NCI-H1694 (cell line): ENCODE data around the gene SH2D2A.
A peak's percentile ranks its signal among the peaks of the same experiment; 100 is the strongest.

Source experiments
- DNase-seq: peaks from one replicate; lab custom pipeline; 2025; lab: John Stamatoyannopoulos, UW

Gene SH2D2A

GRCh38 chr1:156847591-156848460 is 31.2 kb upstream of the SH2D2A start:
- no peak for DNase-seq

- DNase-seq = no peak
Measured at GRCh38 chr1:156846643-156847042, 30.0 kb upstream of the SH2D2A start.

DNA sequence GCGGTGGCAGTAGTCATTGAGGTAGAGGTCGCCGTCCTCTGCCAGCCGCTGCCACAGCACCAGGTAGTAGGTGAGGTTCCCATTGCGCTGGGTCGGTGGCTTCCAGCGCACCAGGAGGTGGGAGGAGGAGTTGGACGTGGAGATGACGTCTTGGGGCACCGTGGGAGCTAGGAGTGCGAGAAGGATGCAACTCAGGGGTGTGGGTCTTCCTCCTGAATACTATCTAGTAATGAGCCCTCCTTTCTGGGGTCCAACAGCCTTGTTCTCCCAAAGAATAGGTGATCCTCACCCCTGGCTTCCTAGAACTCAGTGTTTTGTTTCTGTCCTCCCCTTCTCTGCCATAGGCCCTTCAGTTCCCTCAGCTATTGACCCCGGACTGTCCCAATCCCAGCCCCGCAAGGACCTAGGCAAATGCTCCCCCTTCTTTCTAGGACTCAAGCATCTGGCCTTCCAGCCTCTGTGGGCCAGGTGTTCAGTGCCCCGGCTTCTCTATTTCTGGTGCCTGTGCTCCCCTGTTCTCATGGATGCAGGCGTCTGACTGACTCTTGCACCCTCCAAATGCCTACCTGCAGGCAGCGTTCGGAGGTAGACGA is 29.4 kb upstream of the SH2D2A start:
- DNase-seq = no peak

DNA sequence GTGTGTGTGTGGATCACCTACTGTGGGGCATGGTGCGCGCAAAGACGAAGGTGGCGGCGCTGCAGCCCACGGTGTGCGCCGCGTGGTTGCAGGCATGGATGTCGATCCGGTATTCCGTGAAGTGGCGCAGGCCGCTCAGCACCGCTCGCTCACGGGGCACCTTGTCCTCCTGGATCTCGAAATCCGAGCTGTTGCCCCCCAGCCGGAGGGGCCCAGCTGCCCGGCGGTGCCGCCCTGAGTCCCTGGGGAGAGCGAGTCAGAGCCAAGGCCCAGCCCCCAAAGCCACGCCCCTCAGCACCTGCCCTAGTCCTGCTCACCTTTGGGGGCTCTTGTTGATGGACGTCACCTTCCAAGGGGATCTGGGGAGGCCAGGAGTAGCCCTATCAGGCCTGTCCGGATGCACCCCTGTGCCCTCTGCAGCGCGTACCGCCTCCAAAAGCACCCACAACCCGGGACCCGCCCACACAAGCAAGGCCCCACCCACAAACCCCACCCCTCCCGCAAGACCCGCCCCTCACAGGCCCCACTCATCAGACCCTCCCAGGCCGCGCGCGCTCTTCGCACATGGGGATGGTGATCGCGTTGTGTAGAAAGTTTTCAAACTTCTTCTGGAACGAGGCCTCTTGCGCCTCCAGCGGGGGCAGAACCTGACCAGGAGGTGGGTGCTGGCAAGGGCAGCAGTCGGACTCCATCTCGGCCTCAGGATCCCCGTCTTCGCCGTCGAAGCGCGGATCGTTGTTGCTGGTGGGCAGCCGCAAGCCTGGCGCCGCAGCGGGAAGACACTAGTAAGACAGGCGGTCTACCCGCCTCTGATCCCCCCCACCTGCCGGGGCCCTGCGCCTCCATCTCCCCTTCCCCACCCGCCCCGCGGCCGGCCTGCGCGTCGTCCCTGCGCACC is 28.7 kb upstream of the SH2D2A start:
- no peak for DNase-seq

GRCh38 chr1:156844638-156845037 is 28.0 kb upstream of the SH2D2A start:
- DNase-seq = no peak

- no peak for DNase-seq
Measured at GRCh38 chr1:156844102-156844501, 27.5 kb upstream of the SH2D2A start.

GRCh38 chr1:156842618-156843300 is 26.1 kb upstream of the SH2D2A start:
- no peak for DNase-seq

DNA sequence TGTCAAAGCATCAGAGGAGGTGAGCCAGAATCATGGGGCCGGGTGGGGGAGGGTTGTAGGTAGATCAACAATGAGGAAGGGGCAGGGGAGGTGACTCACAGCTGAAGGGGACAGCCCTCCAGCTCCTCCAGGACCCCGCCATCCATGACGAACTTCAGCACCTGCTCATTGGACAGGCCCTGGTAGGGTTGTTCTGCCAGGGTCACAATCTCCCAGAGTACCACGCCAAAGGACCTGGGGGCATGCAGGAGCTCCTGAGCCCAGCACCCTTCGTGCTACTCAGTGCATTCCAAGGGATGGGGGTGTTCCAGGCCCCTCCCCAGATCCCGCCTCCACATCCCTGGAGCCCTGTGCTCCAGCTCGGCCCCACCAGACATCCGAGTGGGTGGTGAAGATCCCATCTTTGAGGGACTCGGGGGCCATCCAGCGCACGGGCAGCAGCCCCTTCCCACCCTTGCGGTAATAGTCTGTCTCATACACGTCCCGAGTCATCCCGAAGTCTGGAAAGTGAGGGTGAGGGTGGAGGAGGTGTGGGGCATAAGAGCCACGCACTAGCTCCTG is 24.7 kb upstream of the SH2D2A start:
- no peak for DNase-seq

DNA sequence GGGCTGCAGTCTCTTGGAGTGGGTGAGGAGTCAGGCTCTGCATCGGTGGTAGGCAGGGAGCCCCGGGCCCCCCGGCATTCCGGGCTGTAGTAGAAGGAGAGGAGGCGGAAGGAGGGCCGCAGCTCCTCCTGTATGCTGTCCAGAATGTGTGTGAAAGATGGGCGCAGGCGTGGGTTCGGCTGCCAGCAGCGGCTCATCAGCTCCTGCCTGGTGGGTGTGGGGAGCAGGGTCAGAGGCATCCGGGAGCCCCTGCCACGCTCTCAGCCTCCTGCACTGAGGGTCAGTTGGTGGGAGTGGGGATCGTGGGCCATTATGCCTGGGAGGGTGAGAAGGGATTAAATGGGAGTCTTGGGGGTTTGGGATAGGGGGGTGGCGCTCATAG is 24.2 kb upstream of the SH2D2A start:
- DNase-seq = no peak

- no peak for DNase-seq
Measured at GRCh38 chr1:156840186-156840897, 23.7 kb upstream of the SH2D2A start.

DNA sequence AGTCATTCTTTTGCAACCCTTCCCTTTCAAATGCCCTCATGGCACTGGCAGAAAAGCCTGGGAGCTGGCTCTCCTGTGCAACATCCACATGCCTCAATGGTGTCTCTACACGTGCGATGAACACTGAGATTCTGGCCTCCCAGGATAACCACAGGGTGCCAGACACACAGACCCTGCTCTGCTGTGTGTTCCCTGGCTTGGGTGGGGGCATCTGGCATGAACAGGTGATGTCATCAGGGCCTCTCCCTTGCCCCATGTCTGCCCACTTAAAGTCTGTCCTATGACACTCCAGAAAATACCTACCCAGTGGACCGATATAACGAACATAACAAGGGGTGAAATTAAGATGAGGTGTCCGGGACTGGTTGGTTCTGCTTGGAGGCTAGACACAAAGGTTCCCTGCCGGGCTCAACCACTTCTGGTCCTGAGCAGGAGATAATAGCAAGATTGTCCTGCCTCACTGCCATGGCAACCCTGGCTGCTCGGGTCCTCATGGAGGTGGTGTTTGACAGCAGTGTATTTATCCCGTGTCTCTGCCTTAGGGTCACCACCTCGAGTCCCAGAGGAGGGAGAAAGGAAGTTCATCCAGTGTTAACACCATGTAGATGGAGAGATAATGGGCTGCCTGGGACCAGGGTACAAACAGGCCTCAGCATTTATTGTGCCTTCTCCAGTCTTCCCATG is 22.9 kb upstream of the SH2D2A start:
- no peak for DNase-seq

DNA sequence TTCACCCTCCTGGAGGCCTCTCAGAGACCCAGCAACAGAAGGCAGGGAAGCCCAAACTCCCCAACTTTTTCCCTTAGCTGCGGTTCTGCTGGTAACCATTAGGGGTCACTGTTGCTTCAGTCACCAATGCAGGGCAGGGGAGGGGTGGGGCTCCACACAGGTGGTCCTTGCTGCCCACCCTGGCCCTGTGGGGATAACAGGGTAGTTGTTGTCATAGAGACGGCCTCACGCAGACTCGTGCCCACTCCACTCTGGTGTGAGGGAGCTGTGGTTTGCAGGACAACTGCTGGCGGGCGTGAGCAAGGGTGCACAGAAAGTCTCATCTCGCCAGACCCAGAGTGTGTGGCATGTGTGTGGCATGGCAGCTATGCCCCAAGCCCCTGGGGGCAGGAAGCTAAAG is 22.3 kb upstream of the SH2D2A start:
- peak; percentile 53 for DNase-seq

- DNase-seq = no peak
Measured at GRCh38 chr1:156836892-156837291, 20.2 kb upstream of the SH2D2A start.

DNA sequence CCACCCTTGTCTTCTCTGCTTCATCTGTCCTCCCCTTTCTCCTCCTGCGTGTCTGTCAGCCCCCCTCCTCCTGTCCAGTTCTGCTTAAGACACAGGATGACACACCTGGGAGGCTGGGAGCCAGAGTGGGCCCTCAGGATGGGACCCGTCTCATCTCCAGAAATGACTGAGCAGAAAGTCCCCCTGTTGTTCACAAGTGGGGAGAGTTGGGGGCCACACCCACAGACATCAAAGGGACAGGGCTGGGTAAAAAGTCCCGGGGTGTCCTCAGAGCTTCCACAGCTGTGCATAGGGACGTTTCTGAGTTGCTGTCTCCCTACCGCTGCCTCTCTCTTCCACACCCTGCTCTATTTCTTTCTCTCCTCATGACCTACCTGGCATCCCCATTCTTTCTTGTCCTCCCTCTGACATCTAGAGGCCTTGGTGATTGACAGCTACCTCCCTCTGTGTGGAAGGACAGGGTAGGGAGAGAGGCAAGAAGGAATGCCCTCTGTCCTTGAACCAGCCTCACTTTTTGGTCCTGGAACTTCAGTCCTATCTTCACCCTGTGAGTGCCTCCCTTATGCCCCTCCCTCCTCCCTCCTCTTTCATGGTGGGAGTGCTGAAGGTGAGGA is 19.5 kb upstream of the SH2D2A start:
- DNase-seq = no peak

- no peak for DNase-seq
Measured at GRCh38 chr1:156834322-156834721, 17.7 kb upstream of the SH2D2A start.

DNA sequence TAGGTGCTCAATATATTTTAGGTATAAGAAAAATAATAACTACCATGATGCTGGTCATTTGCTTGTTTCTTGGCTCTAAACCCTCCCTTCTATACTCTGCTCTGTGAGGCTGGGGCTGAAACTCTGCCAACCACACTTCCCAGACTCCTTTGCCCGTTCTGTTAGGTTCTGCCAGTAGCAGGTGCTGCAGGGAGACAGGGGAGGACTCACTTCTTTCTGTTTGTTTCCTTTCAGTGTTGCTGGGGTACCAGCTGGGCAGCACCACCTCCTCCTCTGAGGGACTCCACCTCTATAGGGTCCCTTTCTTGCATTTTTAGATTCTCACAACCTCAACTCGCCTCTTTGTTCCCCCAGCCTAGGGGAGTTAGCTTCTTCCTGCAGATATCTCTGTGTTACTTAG is 17.0 kb upstream of the SH2D2A start:
- no peak for DNase-seq

DNA sequence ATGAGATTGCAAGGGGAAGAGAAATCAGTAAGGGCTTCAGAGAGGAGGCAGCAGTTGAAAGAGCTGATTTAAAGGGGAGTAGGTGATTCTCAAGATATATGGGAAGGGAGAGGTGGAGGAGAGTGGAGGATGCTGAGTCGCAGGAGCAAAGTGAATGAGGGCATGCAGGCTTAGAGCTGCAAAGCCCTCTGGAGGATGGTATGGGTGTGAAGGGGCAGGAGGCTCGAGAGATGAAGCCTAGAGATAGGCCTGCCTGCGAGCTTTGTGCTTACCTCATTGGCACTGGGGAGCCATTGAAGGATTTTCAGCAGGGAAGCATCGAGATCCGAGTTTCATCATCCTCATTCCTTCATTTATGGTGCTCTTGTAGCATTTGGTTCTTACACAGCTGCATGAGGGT is 15.8 kb upstream of the SH2D2A start:
- DNase-seq = no peak

DNA sequence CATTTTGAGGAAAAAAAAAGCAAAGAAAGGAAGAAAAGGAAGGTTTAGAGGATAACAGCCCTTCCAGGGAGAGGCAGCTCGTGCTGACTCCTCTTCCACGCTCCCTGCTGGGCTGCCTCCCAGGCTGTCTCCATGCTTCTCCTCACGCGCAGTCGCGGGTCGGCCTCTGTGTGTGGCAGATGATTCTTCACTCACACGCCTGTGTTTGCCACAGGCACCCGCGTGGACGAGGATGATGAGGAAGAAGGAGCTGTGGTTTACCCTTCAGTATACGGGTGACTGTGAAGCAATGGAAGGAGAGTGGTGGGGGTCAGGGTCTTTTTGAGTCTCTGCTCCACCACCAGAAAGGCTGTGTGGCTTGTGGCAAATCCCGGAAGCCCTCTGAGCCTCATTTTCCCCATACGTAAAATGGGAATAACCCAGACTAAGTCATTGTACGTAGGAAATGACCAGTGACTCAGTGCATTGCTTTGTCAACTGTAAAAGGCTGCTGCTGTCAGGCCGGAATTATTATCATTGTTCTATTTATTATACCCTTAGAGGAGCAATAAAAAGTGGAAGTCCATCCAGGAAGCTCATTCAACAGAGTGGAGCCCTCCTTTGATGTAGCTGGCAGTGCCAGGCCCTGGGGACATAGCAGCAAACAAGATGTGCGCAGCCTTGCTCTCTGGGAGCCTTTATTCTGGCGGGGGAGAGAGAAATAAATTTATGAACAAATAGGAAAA is 11.9 kb upstream of the SH2D2A start:
- DNase-seq = no peak

DNA sequence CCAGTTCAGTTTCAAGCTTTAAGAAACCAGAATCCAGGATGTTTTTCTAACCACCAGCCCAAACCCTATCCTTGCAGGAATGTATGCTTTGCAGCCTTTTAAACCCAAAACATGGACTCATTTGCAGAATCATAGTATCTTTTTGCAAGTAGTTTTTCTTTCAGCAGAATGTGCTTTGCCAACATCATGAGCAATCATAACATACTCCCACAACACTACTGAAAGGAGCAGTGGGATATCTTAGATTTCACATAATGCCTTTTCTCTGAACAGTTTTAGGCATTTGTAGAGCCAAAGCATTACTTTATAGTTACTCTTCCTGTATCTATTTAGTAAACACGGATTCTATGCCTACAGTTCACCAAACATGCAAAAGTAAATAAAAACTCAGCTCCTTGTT is 10.0 kb upstream of the SH2D2A start:
- DNase-seq = no peak
